ENCODE data around the gene MRPL27.

Gene MRPL27

GRCh38 chr17:50364061-50364458 is 8.9 kb downstream of the MRPL27 start:
- Histone ChIP-seq H3K4me1 (ENCODE audit: low read length) (peaks cover 3% of the 10 kb centered on the region; the same call in 1 of the 2 replicates), H3K36me3 (replicated peaks; ENCODE audit: low read depth, low read length) (peaks cover 30% of the 10 kb centered on the region), H3K4me3 (ENCODE audit: low read length) (no peak overlapping the region), H3K9me3 (ENCODE audit: insufficient read depth, low read length) (no peaks in the 10 kb centered on the region), H3K4me2 (ENCODE audit: low read length) (no peak overlapping the region), H3K27ac (ENCODE audit: low read length) (no peak overlapping the region), H3K9ac (ENCODE audit: low read length) (no peak overlapping the region), H3K27me3 (ENCODE audit: low read depth, low read length) (no peaks in the 10 kb centered on the region), H3K79me2 (ENCODE audit: low read length) (no peaks in the 10 kb centered on the region), H2AFZ (ENCODE audit: low read depth, low read length) (no peak overlapping the region), H4K20me1 (ENCODE audit: insufficient read depth, low read length) (no peaks in the 10 kb centered on the region; the same call in 1 of the 2 replicates)
- TF ChIP-seq, protein P1, sequence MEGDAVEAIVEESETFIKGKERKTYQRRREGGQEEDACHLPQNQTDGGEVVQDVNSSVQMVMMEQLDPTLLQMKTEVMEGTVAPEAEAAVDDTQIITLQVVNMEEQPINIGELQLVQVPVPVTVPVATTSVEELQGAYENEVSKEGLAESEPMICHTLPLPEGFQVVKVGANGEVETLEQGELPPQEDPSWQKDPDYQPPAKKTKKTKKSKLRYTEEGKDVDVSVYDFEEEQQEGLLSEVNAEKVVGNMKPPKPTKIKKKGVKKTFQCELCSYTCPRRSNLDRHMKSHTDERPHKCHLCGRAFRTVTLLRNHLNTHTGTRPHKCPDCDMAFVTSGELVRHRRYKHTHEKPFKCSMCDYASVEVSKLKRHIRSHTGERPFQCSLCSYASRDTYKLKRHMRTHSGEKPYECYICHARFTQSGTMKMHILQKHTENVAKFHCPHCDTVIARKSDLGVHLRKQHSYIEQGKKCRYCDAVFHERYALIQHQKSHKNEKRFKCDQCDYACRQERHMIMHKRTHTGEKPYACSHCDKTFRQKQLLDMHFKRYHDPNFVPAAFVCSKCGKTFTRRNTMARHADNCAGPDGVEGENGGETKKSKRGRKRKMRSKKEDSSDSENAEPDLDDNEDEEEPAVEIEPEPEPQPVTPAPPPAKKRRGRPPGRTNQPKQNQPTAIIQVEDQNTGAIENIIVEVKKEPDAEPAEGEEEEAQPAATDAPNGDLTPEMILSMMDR (IDR thresholded peaks at IDR 0.05; ENCODE audit: low read depth, low read length) = no peak
- TF ChIP-seq EZH2phosphoT487 (IDR thresholded peaks at IDR 0.05; ENCODE audit: low read depth) = no peak

DNA sequence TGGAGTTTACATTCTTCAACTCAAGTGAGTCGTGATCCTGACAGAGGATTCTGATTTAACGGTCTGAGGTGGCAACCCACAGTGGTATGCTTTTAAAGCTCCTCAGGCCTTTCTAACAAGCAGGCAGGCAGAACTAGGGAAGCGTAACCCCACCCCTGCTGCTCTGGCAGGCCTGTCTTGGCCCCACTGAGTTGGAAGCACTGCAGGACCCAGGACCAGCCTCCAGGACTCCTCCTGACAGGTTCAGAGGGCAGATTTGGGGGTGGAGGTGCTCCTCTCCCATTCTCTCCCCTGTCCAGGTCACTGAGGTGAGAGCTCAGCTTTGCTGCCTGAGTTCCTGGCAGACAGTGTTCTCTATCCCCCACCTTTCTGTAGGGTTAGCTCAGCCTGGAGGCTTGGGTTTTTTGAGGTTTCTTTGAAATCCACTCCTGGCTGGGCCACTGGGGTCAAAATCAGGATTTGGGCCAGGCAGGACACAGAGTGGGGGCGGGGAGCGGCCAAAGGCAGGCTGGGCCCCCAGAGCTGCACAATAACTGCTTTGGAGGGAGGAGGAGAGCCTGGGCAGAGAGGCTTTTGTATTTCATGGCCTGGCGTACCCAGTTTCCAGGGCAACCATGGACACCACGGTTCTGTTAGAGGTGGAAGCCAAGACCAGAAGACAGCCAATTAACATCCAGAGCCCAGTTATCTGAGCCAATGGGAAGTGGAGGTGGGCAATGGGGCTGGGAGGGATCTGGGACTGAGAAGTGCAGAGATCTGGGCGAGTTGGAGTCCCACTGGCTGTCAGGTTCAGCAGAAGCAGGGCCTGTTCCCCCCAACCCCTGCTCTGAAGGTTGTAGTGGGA is 9.5 kb downstream of the MRPL27 start:
- Histone ChIP-seq H3K4me2 (ENCODE audit: low read length) (no peak overlapping the region), H4K20me1 (ENCODE audit: insufficient read depth, low read length) (no peaks in the 10 kb centered on the region; the same call in 1 of the 2 replicates), H2AFZ (ENCODE audit: low read depth, low read length) (no peak overlapping the region), H3K9ac (ENCODE audit: low read length) (no peak overlapping the region), H3K9me3 (ENCODE audit: insufficient read depth, low read length) (no peaks in the 10 kb centered on the region), H3K36me3 (replicated peaks; ENCODE audit: low read depth, low read length) (peaks cover 30% of the 10 kb centered on the region), H3K27ac (ENCODE audit: low read length) (no peak overlapping the region), H3K4me3 (ENCODE audit: low read length) (no peak overlapping the region), H3K27me3 (ENCODE audit: low read depth, low read length) (no peaks in the 10 kb centered on the region), H3K79me2 (ENCODE audit: low read length) (no peaks in the 10 kb centered on the region), H3K4me1 (ENCODE audit: low read length) (peaks cover 3% of the 10 kb centered on the region; the same call in 1 of the 2 replicates)
- TF ChIP-seq, protein P1 (IDR thresholded peaks at IDR 0.05; ENCODE audit: low read depth, low read length) = no peak
- no peak for TF ChIP-seq EZH2phosphoT487 (IDR thresholded peaks at IDR 0.05; ENCODE audit: low read depth)

GRCh38 chr17:50362661-50363060 is 10.3 kb downstream of the MRPL27 start:
- H2AFZ ChIP-seq (ENCODE audit: low read depth, low read length) = no peak overlapping the region
- no peaks in the 10 kb centered on the region; the same call in 1 of the 2 replicates for H4K20me1 ChIP-seq (ENCODE audit: insufficient read depth, low read length)
- no peak overlapping the region for H3K9ac ChIP-seq (ENCODE audit: low read length)
- TF ChIP-seq, protein P1 (IDR thresholded peaks at IDR 0.05; ENCODE audit: low read depth, low read length) = no peak
- no peak for TF ChIP-seq EZH2phosphoT487 (IDR thresholded peaks at IDR 0.05; ENCODE audit: low read depth)
- no peaks in the 10 kb centered on the region for H3K9me3 ChIP-seq (ENCODE audit: insufficient read depth, low read length)
- H3K4me1 ChIP-seq (ENCODE audit: low read length) = peaks cover 3% of the 10 kb centered on the region; the same call in 1 of the 2 replicates
- no peaks in the 10 kb centered on the region for H3K79me2 ChIP-seq (ENCODE audit: low read length)
- no peak overlapping the region for H3K27ac ChIP-seq (ENCODE audit: low read length)
- peaks cover 24% of the 10 kb centered on the region for H3K36me3 ChIP-seq (replicated peaks; ENCODE audit: low read depth, low read length)
- H3K4me3 ChIP-seq (ENCODE audit: low read length) = no peak overlapping the region
- H3K4me2 ChIP-seq (ENCODE audit: low read length) = no peak overlapping the region
- no peaks in the 10 kb centered on the region for H3K27me3 ChIP-seq (ENCODE audit: low read depth, low read length)
